PFSK-1 (cell line): Measurements from ENCODE around the gene LIAS.

Experiments
- FOXP2 ChIP-seq: optimal IDR thresholded peaks from 2 replicates; pipeline ENCODE3; 2011; ENCODE audit warnings: borderline replicate concordance, control low read depth, inconsistent platforms; ENCODE audit not compliant: insufficient read depth; ENCODE audit errors: extremely low read length, extremely low read depth
- POLR2AphosphoS5 ChIP-seq: IDR thresholded peaks from 2 replicates; pipeline ENCODE4 v1.6.1; 2012; ENCODE audit warnings: low read depth, mild to moderate bottlenecking, control low read depth, low read length, moderate library complexity
- REST ChIP-seq, 2 experiments: IDR thresholded peaks; 2 replicates each; pipeline versions ENCODE4 v1.6.1 to v1.8.0; 2011 to 2012; ENCODE audit warnings: low read depth in 2 of 2, low read length in 2 of 2, control low read depth in 1 of 2, inconsistent platforms in 1 of 2, mild to moderate bottlenecking in 1 of 2, moderate library complexity in 1 of 2; ENCODE audit not compliant: insufficient read depth in 1 of 2
- SIN3A ChIP-seq: IDR thresholded peaks from 2 replicates; pipeline ENCODE4 v1.6.1; 2012; ENCODE audit warnings: mild to moderate bottlenecking, low read length, moderate library complexity, borderline replicate concordance; ENCODE audit not compliant: insufficient read depth
- TAF1 ChIP-seq: IDR thresholded peaks from 2 replicates; pipeline ENCODE4 v1.6.1; 2012; ENCODE audit warnings: low read length, control low read depth, borderline replicate concordance; ENCODE audit not compliant: insufficient read depth

LIAS gene

DNA sequence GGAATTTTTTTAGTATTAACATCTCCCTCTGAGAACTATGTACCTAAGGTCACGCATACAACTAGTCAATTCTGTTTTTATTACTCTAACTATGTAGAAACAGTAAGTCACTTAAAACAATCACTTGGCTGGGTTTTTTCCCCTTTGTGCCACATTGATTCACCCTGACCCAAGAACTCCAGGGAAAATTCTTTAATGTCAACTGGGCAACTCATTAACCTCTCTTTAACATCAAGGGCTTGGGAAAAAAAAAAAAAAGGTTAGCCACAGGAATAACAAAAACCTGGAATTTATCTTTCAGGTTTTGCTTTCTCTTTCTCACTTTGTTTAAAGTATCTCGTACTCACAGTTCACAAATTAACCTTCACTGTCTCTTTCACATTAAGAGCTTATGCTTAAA is 8.2 kb upstream of the LIAS start:
- no peak for TF ChIP-seq TAF1
- no peak for TF ChIP-seq SIN3A
- no peak for TF ChIP-seq REST (IDR thresholded peaks at IDR 0.05; ENCODE audit: insufficient read depth in 1 of 2, low read depth in 2 of 2, low read length in 2 of 2)
- TF ChIP-seq POLR2AphosphoS5, result no peak
- TF ChIP-seq FOXP2, result no peak

GRCh38 chr4:39451423-39452023 is 7.3 kb upstream of the LIAS start:
- TF ChIP-seq FOXP2 (no peak), POLR2AphosphoS5 (peak; percentile 58)

DNA sequence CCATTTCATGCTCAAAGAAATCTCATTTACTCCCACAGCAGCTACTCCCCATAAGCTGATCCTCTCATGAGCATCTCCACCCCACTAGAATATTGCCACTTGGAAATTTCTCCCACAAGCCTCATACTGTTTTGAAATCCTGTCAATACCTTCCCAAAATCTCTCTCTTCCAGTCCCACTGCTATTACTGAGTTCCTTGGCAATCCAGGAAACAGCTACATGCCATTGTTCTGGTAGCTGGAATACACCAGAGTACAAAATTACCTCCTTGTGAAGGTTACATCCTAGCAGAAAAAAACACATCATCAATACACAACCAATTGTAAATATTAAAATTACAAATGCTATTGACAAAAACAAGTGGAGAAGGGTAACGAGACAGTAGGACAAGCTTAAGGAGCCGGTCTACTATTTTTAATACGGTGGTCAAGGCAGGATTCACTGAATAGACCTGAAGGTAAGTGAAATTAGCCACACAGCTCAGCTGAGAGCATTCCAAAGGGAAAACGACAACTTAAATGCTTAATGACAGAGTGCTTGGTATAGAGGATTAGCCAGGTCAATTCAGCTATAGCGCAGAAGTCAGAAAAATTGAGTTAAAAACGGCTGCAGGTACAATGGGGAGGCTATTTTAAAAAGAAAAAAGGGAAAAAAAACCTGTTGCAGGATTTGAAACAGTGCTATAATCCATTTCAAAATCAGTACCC is 6.5 kb upstream of the LIAS start:
- no peak for TF ChIP-seq REST (IDR thresholded peaks at IDR 0.05; ENCODE audit: insufficient read depth in 1 of 2, low read depth in 2 of 2, low read length in 2 of 2)
- no peak for TF ChIP-seq TAF1
- TF ChIP-seq POLR2AphosphoS5, result no peak

DNA sequence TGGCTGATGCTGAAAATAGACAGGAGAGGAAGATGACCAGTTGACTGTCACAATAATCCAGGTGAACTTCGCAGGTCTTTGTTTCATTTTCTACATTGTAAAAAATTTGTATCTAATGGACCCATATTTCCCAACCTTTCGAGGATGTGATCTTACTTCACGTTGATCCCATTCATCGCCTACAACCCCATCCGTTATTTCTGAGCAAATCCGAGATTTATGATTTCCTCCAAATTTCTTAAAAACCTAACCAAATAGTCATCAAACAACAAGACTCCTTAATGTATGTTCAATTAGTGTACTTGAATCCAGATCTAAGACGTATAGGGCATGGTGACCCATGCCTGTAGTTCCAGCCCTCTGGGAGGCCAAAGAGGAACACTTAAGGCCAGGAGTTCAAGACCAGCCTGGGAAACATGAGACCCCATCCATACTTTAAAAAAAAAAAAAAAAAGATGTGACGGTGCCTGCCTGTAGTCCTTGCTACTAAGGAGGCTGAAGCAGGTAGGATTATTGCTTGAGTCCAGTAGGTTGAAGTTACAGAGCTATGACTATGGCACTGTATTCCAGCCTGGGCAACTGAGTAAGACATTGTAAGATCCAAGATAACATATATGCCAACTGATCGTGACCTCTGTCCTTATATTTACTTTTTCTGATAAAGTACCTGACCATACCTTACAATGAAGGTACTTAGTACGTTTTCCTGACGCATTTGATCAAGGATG is 5.8 kb upstream of the LIAS start:
- TF ChIP-seq REST (IDR thresholded peaks at IDR 0.05; ENCODE audit: insufficient read depth in 1 of 2, low read depth in 2 of 2, low read length in 2 of 2) (no peak), FOXP2 (no peak), POLR2AphosphoS5 (no peak; the same call in 1 of the 2 replicates), SIN3A (no peak), TAF1 (no peak)

DNA sequence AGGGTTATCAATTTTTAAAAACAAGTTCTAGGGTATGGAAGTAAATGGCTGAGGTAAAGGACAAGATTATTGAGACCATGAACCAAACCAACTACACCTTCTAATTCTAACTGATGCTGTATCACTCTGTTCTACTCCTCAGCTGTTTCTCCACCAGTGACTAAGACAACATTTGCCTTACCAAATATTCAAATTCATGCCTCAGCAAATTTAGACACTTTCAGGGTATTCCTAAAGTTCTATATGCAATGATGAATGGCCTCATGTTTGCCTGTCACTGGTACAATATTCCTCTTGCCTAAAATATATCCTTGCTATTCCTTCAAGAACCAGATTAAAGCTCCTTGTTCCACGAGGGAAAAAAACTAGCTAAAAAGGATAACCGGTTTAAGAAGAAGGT is 5.1 kb upstream of the LIAS start:
- TF ChIP-seq POLR2AphosphoS5, result no peak
- TF ChIP-seq REST (IDR thresholded peaks at IDR 0.05; ENCODE audit: insufficient read depth in 1 of 2, low read depth in 2 of 2, low read length in 2 of 2), result no peak
- TF ChIP-seq SIN3A, result no peak
- no peak for TF ChIP-seq FOXP2
- TF ChIP-seq TAF1, result no peak
